K562 (cell line): ENCODE data around the gene MPRIP. TPM values are rescaled to one million over a fixed set of nuclear protein-coding genes. Genes with fewer than 3 reads are reported as not detected.

Experiments used
- FOXA1 ChIP-seq: fragments of 450-650 bp; IDR thresholded peaks from 2 replicates; pipeline ENCODE4 v1.6.1; 2016; ENCODE audit warnings: mild to moderate bottlenecking, borderline replicate concordance
- GATAD2B ChIP-seq: fragments of 450-650 bp; IDR thresholded peaks from 2 replicates; pipeline ENCODE4 v1.6.1; 2017; ENCODE audit warnings: mild to moderate bottlenecking, borderline replicate concordance
- JUN ChIP-seq, 2 experiments: sonication (generic) in 1 of 2; formaldehyde crosslinking in 1 of 2; IDR thresholded peaks; 2 replicates each; pipeline versions ENCODE4 v1.6.1 to v1.8.0; 2012 to 2022; ENCODE audit warnings: borderline replicate concordance in 2 of 2, mild to moderate bottlenecking in 2 of 2, improper control_type of control experiment in 1 of 2, low read depth in 1 of 2, low read length in 1 of 2, missing genetic modification reagents in 1 of 2
- PHF8 ChIP-seq: fragments of 200-600 bp; sonication (generic); IDR thresholded peaks from 2 replicates; pipeline ENCODE4 v1.6.1; 2012; ENCODE audit warnings: mixed run types, mild to moderate bottlenecking, inconsistent platforms, low read length, moderate library complexity, borderline replicate concordance
- TCF7L2 ChIP-seq: fragments of 150-350 bp; IDR thresholded peaks from 2 replicates; pipeline ENCODE4 v1.6.1; 2016; ENCODE audit warnings: low read depth, mild to moderate bottlenecking, low read length, moderate library complexity
- YY1 ChIP-seq, 3 experiments: IDR thresholded peaks; 2 replicates each; pipeline ENCODE4 v1.6.1; 2011; ENCODE audit warnings: low read length in 2 of 3, mild to moderate bottlenecking in 2 of 3, moderate library complexity in 2 of 3, borderline replicate concordance in 1 of 3, control low read depth in 1 of 3, low read depth in 1 of 3; ENCODE audit not compliant: insufficient read depth in 3 of 3, insufficient replicate concordance in 2 of 3, control insufficient read depth in 1 of 3, insufficient read length in 1 of 3; ENCODE audit errors: extremely low read depth in 1 of 3
- ZNF445 ChIP-seq: fragments of 250-450 bp; sonication (Bioruptor Pico); IDR thresholded peaks from 2 replicates; pipeline ENCODE4 v1.4.0; 2020; ENCODE audit warnings: low read depth, mild to moderate bottlenecking, moderate library complexity
- ZNF586 ChIP-seq: fragments of 450-650 bp; formaldehyde crosslinking; conservative IDR thresholded peaks from 2 replicates; pipeline ENCODE4 v1.4.0; 2020; ENCODE audit warnings: mild to moderate bottlenecking, moderate library complexity
- ZNF785 ChIP-seq: fragments of 250-450 bp; sonication (Bioruptor Pico); IDR thresholded peaks from 2 replicates; pipeline ENCODE4 v1.4.0; 2020; ENCODE audit warnings: mild to moderate bottlenecking
- polyA plus RNA-seq, 8 experiments: library from polyadenylated mRNA; depleted of rRNA in 4 of 8; stranded (reverse) in 5 of 8; unstranded in 3 of 8; fragments of >200 nt; fragmentation: Nextera tagmentation in 2 of 8; fragmentation: Illumina TruSeq in 1 of 8; extraction: Ambion mirVana in 2 of 8; extraction: Trizol in 1 of 8; gene quantifications; 2 replicates each; pipeline versions ENCODE4 v1.2.1 to v1.2.3, GENCODE V29; 2011 to 2014; ENCODE audit warnings: inconsistent platforms in 1 of 8, missing spikeins in 1 of 8
- total RNA-seq, 7 experiments: library from RNA; depleted of rRNA in 6 of 7; stranded (reverse); fragments of >200 nt in 6 of 7; fragmentation: Illumina TruSeq in 2 of 7; extraction: Trizol in 2 of 7; gene quantifications; 2 replicates each; pipeline versions ENCODE4 v1.2.1 to v1.2.3, GENCODE V29; 2011 to 2021; ENCODE audit warnings: low replicate concordance in 1 of 7
- TF ChIP-seq, protein P1 (sequence below): sonication (generic); formaldehyde crosslinking; IDR thresholded peaks from 2 replicates; pipeline ENCODE4 v1.8.0; 2022; ENCODE audit warnings: mild to moderate bottlenecking, missing genetic modification reagents
- TF ChIP-seq, protein P2 (sequence below): fragments of 250-450 bp; sonication (Bioruptor Pico); IDR thresholded peaks from 2 replicates; pipeline ENCODE4 v1.8.0; 2021; ENCODE audit warnings: moderate library complexity, mild to moderate bottlenecking, inconsistent platforms
- TF ChIP-seq, protein P3 (sequence below): fragments of 450-650 bp; conservative IDR thresholded peaks from 2 replicates; pipeline ENCODE4 v1.6.1; 2016; ENCODE audit warnings: missing genetic modification characterization, low read depth, mild to moderate bottlenecking, missing compliant biosample characterization, moderate library complexity
- TF ChIP-seq, protein P4 (sequence below): fragments of 450-650 bp; formaldehyde crosslinking; IDR thresholded peaks from 2 replicates; pipeline ENCODE4 v1.4.0; 2020; ENCODE audit warnings: mild to moderate bottlenecking, moderate library complexity
- TF ChIP-seq, protein P5 (sequence below): fragments of 250-450 bp; sonication (Bioruptor Pico); IDR thresholded peaks from 2 replicates; pipeline ENCODE4 v1.6.1; 2021; ENCODE audit warnings: mild to moderate bottlenecking
- TF ChIP-seq, protein P6 (sequence below): sonication (generic); formaldehyde crosslinking; IDR thresholded peaks from 2 replicates; pipeline ENCODE4 v1.8.0; 2022; ENCODE audit warnings: missing genetic modification reagents, mild to moderate bottlenecking, borderline replicate concordance
- TF ChIP-seq, protein P7 (sequence below), 2 experiments: fragments of 150-350 bp in 1 of 2; IDR thresholded peaks; 2 replicates each; pipeline ENCODE4 v1.6.1; 2012 to 2016; ENCODE audit warnings: low read depth in 2 of 2, low read length in 2 of 2, mild to moderate bottlenecking in 1 of 2, moderate library complexity in 1 of 2

The MPRIP gene
- total and polyA plus RNA-seq, 9 of the 15 experiments (the other 6 are each of a cell fraction or from before 2014, with no cell fraction given): 10.0 to 72.6 (median 30.1) TPM

DNA sequence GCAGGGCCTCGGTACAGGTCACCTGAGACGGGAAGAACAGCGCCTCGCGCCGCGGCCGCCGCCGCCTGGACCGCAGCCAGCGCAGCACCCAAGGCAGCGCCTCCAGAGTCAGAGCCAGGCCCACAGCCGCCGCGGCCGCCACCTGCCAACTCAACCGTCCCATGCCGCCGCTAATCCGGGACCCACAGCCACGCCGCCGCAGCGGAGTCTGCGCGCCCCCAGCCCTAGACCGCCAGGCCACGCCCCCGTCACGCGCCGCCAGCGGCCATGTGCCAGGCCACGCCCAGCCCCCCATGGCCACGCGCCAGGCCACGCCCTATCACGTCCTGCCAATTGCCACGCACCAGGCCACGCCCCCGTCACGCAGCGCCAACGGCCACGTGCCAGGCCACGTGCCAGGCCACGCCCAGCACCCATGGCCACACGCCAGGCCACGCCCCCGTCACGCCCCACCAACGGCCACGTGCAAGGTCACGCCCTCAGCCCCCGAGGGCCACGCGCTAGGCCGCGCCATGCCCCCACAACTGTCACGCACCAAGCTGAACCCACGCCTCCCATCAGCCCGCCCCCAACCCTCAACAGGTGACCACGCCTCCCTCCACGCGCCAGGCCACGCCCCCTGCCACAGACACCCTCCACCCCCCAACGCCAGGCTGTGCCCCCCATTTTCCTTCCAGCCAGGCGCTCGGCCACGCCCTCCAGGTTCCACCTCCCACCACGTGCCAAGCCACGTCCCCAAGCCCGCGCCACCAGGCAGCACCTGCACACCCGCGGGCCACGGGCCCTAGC is 164.1 kb downstream of the MPRIP start, which contains the start of gene PLD6 (continued):
- no peak for TF ChIP-seq FOXA1
- no peak for TF ChIP-seq ZNF445 (CRISPR knock-in tag)
- TF ChIP-seq JUN (IDR thresholded peaks at IDR 0.05; ENCODE audit: borderline replicate concordance, low read depth, low read length): peak; percentile 74; the same call in 1 of the 2 replicates
- no peak for TF ChIP-seq JUN (CRISPR knock-in tag; IDR thresholded peaks at IDR 0.05; ENCODE audit: borderline replicate concordance)
- TF ChIP-seq GATAD2B: peak; percentile 90
- no peak for TF ChIP-seq TCF7L2
- TF ChIP-seq, protein P1, sequence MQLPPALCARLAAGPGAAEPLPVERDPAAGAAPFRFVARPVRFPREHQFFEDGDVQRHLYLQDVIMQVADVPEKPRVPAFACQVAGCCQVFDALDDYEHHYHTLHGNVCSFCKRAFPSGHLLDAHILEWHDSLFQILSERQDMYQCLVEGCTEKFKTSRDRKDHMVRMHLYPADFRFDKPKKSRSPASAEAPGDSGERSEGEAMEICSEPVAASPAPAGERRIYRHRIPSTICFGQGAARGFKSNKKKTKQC (CRISPR knock-in tag): peak; percentile 95
- TF ChIP-seq, protein P2, sequence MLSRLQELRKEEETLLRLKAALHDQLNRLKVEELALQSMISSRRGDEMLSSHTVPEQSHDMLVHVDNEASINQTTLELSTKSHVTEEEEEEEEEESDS (CRISPR knock-in tag): no peak
- TF ChIP-seq ZNF586 (CRISPR knock-in tag): no peak
- TF ChIP-seq, protein P3, sequence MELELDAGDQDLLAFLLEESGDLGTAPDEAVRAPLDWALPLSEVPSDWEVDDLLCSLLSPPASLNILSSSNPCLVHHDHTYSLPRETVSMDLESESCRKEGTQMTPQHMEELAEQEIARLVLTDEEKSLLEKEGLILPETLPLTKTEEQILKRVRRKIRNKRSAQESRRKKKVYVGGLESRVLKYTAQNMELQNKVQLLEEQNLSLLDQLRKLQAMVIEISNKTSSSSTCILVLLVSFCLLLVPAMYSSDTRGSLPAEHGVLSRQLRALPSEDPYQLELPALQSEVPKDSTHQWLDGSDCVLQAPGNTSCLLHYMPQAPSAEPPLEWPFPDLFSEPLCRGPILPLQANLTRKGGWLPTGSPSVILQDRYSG (tag): no peak
- TF ChIP-seq, protein P4, sequence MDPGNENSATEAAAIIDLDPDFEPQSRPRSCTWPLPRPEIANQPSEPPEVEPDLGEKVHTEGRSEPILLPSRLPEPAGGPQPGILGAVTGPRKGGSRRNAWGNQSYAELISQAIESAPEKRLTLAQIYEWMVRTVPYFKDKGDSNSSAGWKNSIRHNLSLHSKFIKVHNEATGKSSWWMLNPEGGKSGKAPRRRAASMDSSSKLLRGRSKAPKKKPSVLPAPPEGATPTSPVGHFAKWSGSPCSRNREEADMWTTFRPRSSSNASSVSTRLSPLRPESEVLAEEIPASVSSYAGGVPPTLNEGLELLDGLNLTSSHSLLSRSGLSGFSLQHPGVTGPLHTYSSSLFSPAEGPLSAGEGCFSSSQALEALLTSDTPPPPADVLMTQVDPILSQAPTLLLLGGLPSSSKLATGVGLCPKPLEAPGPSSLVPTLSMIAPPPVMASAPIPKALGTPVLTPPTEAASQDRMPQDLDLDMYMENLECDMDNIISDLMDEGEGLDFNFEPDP: no peak
- peak; percentile 64; the same call in 1 of the 2 replicates for TF ChIP-seq PHF8
- TF ChIP-seq, protein P5, sequence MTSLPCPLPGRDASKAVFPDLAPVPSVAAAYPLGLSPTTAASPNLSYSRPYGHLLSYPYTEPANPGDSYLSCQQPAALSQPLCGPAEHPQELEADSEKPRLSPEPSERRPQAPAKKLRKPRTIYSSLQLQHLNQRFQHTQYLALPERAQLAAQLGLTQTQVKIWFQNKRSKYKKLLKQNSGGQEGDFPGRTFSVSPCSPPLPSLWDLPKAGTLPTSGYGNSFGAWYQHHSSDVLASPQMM: no peak
- TF ChIP-seq YY1 (IDR thresholded peaks at IDR 0.05; ENCODE audit: borderline replicate concordance in 1 of 3, control insufficient read depth in 1 of 3, extremely low read depth in 1 of 3, insufficient read depth in 3 of 3, insufficient read length in 1 of 3, insufficient replicate concordance in 2 of 3, low read depth in 1 of 3, low read length in 2 of 3): peak in 1 of 3 experiments; percentile 23
- TF ChIP-seq, protein P6, sequence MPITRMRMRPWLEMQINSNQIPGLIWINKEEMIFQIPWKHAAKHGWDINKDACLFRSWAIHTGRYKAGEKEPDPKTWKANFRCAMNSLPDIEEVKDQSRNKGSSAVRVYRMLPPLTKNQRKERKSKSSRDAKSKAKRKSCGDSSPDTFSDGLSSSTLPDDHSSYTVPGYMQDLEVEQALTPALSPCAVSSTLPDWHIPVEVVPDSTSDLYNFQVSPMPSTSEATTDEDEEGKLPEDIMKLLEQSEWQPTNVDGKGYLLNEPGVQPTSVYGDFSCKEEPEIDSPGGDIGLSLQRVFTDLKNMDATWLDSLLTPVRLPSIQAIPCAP: no peak
- no peak for TF ChIP-seq ZNF785 (CRISPR knock-in tag)
- TF ChIP-seq, protein P7, sequence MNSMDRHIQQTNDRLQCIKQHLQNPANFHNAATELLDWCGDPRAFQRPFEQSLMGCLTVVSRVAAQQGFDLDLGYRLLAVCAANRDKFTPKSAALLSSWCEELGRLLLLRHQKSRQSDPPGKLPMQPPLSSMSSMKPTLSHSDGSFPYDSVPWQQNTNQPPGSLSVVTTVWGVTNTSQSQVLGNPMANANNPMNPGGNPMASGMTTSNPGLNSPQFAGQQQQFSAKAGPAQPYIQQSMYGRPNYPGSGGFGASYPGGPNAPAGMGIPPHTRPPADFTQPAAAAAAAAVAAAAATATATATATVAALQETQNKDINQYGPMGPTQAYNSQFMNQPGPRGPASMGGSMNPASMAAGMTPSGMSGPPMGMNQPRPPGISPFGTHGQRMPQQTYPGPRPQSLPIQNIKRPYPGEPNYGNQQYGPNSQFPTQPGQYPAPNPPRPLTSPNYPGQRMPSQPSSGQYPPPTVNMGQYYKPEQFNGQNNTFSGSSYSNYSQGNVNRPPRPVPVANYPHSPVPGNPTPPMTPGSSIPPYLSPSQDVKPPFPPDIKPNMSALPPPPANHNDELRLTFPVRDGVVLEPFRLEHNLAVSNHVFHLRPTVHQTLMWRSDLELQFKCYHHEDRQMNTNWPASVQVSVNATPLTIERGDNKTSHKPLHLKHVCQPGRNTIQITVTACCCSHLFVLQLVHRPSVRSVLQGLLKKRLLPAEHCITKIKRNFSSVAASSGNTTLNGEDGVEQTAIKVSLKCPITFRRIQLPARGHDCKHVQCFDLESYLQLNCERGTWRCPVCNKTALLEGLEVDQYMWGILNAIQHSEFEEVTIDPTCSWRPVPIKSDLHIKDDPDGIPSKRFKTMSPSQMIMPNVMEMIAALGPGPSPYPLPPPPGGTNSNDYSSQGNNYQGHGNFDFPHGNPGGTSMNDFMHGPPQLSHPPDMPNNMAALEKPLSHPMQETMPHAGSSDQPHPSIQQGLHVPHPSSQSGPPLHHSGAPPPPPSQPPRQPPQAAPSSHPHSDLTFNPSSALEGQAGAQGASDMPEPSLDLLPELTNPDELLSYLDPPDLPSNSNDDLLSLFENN (IDR thresholded peaks at IDR 0.05; ENCODE audit: low read depth in 2 of 2, low read length in 2 of 2): no peak
